ACHN (cell line): ENCODE results near the gene POU2F3.

Source experiments
- DNase-seq: peaks from one replicate; pipeline ENCODE4 v3.0.0-alpha.2; 2015
- in situ Hi-C: cut with HindIII; loops from 2 replicates; pipeline ENCODE4 v1.10.0; 2017; ENCODE audit warnings: low sequenced_read_pairs, low pct_ligation_motif_present, low pct_unique_long_range_greater_than_20kb

Gene POU2F3

DNA sequence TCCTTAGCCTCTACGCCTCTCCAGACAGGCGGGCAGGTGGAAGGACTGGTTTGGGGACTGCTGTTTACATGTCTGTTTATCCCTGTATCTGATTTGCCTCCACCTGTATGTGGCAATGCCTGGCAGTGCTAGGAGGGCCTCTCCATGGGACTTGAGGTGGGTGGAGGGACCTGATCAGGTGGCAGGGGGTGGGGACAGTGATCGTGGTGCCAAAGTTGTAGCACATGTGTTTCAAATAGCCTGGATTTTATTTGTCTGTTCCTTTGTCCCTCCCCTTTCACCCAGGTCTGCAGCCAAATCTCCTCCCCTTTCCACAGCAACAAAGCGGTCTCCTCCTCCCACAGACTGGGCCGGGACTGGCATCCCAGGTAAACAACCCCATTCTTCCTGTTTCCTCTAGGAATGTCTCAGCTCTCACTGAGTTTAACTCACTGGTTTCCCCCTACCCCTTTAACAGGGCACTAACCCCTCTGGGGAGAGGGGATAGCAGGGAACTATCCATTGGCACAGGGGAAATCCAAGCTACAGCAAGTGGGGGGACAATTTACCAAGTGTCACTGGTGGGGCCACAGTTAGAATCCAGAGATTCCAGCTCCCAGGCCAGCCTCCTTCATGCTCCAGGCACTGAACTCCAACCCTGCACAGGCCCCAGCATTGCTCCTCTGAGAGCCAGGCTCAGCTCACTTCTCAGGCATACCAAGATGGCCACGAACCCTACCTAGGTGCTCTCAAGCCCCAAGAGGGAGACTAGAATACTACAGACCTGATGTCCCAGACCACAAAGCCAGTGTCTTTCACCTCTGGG is 62.3 kb downstream of the POU2F3 start:
- DNase-seq = no peak
- in situ Hi-C loops = no loop called here

DNA sequence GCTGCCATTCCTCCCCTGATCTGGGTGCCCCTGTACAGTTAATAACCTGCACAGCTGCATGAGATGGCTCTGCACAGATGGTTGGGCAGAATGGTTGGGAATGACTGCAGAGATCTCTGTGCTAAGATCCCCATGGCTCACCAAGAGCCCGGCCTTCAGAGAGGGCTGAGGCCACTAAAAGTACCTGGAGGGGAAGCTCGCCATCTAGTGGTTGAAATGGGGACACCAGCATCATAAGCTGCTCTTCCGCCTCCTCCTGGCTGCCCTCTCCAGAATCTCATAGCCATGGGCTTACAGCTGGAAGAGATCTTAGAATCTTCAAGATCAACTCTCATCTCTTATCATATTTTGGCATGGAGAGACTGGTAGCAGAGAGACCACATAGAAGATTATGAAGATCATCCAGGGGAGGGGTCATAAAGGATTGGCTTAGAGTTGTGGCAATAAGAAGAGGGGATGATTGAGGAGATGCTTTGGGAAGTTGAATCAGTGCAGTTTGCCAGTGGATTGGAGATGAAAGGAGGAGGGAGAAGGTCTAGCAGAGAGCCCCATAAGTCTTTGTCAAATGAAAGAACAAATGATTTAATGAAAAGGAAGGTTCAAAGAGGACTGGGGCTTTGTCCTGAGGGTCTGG is 63.2 kb downstream of the POU2F3 start:
- in situ Hi-C loops = no loop called here
- DNase-seq = peak; percentile 77

DNA sequence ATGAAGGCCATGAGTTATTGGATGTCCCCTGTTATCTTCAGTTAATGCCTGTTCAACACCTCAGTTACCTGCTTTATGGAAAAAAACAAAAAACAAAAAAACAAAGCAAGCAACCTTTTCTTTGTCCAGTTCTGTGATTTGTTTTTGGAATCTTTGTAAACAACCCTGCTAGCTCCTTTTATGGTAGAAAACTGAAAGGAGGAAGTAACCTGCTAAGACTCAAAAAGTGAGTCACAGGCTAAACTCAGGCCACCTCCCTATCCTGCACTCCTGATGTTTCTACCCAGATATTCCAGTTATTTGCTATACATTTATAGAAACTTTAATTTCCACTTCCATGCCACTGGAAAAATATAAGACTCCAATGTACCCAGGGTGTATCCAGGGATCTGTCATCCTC is 64.6 kb downstream of the POU2F3 start:
- in situ Hi-C loops = no loop called here
- DNase-seq = peak; percentile 47

DNA sequence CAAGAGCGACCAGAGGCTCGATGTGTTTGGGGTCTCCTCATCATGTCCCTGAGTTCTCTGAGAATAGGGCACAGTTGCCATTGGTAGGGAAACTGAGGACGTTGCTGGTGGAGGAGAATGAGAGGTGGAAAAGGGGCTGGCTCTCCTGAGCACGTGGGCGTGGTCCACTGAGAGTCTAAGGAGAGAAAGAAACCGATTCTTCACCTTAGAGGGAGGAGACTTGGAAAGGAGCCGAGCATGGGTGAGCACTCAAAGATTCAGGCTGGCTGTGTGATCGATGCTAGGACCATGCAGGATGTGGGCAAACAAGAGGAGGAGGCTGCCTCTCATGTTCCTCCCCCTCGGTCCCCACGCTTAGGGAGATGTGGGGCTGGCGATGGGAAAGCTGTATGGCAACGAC is 65.3 kb downstream of the POU2F3 start:
- in situ Hi-C loops = no loop called here

DNA sequence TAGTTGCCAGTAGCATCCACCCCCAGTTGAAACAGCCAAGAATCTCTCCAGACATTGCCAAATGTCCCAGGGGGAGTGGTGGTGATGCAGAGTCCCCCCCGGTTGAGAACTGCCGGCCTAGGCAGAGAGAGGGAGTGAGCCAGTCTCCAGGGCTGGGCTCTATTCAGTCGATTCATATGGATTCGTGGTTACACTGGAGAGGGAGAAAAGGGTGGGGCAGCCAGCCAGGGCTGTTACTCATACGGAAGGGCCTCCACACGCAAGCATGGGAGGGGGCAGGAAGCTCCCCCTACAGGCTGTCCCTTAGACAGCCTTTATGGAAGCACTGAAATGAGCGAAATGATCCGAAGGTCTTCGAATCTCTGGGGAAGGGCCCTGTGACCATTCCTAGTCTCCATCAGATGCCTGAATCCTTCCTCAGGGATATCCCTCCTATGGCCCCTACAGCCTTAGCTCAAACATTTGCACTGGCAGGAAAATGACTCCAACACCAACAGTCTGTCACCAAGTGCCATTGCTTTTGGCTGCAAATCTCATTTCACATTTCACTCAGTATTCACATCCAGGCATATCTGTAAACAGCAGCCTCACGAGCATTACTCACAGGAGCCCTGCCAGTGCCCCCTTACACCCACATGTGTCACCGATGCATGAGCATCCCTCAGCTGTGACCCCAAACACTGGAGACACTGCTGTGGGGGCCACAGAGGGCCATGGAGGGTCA is 66.7 kb downstream of the POU2F3 start:
- in situ Hi-C loops = no loop called here

More for the DNA sequence above, 65.3 kb downstream of the POU2F3 start:
- DNase-seq = no peak

DNA sequence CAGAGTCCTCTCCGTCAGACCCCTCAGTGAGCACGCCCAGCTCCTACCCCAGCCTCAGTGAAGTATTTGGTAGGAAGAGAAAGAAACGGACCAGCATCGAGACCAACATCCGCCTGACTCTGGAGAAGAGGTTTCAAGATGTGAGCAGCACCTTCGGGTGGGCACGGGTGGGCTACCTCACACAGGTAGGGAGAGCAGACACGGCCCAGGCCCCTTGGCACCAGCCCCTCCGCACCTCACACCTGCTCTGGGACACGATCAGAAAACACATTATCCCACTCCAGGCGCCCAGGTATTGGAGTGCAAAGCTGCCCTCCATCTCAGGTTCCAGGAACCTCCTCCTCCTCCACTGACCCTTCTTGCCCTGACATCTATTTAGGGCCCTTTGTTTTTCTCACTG is 67.5 kb downstream of the POU2F3 start:
- DNase-seq = no peak
- in situ Hi-C loops = no loop called here

More for the DNA sequence above, 66.7 kb downstream of the POU2F3 start:
- peak; percentile 82 for DNase-seq

DNA sequence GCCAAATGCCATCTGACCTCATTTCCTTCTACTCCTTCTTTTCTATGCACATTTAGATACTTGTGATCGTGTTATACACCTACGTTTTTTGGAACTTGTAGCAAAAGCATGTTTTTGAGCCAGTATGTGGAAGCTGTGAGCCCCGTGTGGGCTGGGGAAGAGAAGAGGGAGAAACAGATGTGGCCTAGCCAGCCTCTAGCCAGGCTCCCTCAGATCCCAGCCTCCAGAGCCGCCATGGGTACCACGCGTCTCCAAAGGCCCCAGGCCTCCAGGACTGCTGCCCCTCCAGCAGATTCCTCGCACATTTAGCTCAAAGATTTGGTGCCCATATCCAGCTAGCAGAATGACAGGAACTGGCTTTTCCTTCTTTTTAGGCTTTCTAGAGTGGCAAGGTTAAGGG is 68.1 kb downstream of the POU2F3 start:
- in situ Hi-C loops = no loop called here
- no peak for DNase-seq

DNA sequence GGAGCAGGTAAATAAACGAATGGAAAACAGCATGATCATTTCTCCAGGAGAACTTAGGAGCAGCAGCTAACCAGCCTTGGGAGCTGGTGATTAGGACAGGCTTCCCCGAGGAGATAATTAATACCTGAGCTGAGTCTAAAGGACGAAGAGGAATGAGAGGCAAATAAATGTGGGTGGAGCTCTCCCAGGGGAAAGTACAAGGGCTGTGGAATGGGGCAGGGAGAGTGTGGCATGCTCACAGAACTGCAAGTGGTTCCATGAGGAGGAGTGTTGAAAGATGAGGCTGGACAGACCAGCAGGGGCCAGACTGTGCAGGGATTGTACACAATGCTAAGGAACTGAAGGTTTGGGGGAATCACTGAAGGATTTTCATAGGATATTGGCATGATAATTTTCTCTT is 70.9 kb downstream of the POU2F3 start:
- DNase-seq = no peak
- in situ Hi-C loops = no loop called here

DNA sequence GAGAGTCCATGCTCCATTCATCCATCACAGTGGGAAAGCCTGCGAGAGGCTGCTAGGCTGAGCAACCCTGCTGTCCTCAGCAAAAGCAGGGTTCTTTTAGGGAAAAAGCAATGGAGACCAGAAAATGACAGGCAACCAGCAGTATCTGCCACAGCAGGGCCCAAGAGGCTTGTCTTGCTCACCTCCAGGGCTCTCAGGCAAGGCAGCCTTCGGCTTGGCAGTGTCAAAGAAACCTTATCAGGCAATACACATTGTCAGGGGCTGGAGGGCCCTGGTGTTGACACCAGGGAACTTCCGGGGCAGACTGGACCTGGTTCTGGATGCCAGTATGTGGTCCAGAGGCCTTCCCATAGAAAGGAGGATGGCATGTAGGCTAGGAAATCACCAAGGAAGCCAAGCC is 74.9 kb downstream of the POU2F3 start:
- no peak for DNase-seq
- in situ Hi-C loops = no loop called here

DNA sequence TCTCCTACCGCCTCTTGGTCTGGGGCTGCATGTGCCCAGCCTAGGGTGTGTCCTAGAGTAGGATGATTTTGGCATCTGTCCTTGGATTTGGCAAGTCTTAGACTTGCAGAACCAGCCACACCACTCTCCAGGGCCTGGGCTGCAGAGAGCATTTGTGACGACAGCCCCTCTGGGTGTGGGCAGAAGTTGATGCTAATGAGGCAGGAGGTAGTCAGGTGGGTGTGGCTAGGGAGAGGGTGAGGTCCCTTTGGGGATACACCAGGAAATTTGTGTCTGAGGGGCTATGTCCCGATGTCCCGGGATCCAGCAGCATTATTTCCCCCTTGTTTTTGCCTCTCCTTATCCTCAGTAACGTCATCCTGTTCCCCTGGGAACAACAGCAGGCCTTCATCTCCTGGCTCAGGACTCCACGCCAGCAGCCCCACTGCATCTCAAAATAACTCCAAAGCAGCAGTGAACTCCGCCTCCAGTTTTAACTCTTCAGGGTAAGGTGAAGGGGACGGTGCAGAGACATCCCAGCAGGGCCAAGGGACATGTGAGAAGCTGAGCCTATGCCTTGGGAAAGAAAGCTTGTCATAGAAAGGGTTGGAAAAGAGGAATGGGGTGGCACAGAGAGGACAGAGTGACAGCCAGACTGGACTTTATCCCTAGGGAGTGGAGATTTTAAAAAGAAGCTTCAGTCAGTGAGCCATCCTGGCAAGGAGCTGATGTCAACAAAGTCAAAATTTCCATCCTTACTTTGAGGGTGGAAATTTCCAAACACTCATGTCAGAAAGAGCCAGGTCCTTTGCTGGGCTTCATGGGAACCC is 77.1 kb downstream of the POU2F3 start:
- in situ Hi-C loops = no loop called here
- no peak for DNase-seq

DNA sequence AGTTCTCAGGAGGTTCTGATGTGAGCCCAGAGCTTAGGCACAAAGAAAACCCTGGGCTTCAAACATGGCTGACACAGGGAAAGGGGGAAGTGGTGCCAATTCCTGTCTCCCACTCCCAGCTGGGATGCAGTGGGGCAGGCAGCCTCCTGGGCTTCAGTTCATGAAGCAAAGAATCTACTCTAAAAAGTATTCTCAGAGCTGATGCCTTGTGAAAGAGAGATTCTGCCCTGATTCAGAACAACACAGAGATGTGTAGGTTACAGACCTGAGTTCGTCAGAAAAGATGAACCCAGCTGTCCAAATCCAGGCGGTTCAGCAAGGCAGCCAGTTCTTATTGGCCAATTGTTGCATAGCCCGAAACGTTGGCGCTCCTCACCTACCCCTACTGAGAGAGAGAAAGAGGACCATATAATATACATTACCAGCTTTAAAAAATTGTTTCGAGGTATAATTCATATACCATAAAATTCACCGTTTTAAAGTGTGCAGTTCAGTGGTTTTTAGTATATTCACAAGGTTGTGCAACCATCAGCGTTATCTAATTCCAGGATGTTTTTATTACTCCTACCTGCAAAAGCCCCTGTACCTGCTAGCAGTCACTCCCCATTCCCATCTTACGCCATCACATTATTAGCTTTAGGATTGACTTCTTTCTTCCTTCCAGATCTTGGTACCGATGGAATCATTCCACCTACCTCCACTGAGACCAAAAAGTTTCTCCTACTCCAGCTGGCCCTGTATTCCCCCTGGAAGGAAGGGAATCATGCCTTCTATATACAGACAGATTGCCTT is 77.9 kb downstream of the POU2F3 start:
- in situ Hi-C loops = no loop called here
- DNase-seq = no peak

DNA sequence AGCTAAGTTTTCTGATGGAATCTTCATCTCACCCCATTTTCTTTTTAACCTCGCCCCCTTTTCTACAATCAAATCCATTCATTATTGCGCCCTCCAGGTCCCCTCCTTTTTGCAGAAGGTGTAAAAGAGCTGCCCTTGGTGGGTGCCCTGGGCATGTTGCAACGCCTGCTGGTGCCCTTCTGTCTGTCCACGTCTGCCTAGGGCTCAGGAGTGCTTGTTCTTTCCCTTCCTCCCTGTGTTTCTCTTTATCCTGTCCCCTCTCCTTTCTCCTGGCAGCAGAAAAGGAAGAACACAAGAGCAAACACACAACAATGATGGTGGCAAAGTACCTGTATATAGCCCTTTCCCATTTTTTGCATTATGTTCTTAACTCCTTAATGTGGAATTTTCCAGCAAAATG is 79.0 kb downstream of the POU2F3 start:
- in situ Hi-C loops = no loop called here
- no peak for DNase-seq

DNA sequence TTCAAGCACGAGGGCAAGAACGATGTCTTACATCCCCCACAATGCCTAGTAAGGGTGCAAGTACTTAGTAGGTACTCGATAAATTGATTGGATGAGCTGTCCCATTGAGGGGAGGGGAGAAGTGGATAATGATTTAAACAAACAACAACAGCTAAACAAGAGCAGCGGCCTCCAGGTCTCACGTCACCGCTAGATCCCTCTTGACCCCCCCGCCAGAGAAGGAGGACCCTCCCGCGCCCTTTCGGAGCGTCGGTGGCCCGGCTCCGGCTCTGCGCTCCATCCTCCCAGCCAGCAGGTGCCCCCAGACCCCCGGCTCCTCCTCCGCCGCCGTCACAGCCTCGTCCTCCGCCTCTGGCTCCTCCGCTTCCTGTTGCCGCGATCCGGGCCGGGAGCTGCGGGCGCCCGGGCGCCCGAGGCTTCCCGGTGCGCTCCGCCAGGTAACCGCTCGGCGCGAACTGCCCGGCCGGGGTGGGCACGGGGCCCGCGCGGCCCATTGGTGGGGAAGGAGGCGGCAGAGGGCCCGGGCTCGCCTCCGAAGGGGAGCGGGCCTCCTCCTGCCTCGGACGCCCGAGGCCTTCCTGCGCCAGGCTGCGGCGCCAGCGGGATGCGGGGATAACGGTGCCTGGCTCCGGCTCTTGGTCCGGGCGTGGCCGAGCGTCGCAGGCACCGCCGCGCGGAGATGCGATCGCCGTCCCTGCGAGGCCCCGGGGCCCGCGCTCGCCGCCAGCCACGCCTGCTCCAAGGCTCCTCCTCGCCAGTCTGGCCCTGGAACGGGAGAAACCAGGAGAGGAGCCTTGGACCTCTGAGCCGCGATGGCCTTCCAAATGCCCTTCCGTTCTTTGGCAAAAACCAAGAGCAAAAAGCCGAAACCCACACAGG is 85.2 kb downstream of the POU2F3 start, which contains the start of gene TLCD5:
TLCD5 (plus strand) TSS at position 368 of the 879 bp plus-strand sequence. CDS start 2,143 bp downstream, outside the sequence.
- DNase-seq = peak; percentile 80
- in situ Hi-C loops = no loop called here

DNA sequence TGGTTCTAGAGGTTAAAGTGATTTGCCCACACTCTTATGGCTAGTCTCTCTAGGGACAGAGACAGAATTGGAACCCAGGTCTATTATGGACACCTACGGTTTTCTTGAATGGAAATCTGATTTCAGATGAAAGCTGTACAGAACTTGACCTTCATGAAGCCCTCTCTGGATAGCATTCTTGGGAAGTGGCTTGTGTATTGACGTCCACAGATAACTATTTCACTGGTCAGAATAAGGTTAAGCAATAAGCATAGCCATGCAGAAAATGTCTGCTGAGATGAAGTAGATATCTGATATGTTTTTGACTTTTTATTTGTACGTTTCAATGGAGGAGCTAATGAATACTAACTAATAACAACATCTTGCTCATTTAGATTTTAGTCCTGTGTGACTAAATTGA is 86.3 kb downstream of the POU2F3 start:
- in situ Hi-C loops = no loop called here
- DNase-seq = peak; percentile 77

DNA sequence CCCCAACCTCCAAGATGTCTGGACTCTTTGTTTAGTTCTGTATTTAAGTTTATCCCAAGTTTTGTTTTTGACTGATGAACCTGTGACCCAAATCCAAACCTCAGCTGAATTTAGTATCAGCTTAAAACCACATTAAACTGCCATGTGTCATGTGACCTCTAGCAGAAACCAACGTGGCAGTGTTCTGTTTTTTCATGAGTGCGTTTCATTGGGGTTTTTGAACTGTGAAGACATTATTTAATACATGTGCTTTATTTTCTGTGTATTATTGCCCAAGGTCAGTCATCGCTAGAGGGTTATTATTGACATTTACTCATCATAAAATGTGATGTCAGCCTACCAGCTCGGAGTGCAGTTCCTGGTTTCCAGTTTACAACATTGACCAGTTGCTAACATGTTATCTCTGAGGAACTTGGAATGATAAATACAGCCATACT is 86.9 kb downstream of the POU2F3 start:
- in situ Hi-C loops = no loop called here
- peak; percentile 21 for DNase-seq

DNA sequence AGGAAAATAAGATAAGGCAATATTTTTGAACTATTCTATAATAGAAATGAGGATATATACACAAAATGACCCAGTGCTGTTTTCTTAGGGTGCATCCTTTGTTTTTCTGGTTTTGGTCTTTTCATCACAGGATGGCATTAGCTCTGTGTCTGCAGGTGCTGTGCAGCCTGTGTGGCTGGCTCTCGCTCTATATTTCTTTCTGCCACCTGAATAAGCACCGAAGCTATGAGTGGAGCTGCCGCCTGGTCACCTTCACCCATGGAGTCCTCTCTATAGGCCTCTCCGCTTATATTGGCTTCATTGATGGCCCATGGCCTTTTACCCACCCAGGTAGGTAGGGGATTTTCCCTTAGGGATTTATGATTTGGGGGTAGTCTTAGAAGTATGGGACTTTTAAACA is 87.4 kb downstream of the POU2F3 start:
- DNase-seq = no peak
- in situ Hi-C loops = no loop called here

DNA sequence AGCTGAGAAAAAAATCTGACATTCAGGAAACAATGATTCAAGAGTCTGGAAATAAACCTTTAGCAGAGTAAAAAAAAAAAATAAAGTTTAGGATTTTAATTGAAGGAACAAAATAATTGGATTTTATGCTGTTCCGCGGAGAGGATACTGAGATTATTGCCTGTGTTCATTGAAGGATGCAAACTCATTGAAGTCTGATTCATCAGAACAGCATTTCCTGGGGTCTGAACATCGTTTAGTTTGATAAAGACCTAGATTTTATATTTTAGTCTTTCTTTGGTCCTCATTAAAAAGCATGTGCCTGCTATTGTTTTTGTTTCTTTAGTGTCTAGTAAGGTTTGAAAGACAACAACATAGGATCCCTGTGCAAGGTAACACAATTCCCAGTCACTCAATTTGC is 89.6 kb downstream of the POU2F3 start:
- no peak for DNase-seq
- in situ Hi-C loops = no loop called here
